HepG2 (cell line): ENCODE measurements around the gene WTAP. TPM values are rescaled to one million over a fixed set of nuclear protein-coding genes. Genes with fewer than 3 reads are reported as not detected.

Source experiments
- ATAC-seq: fragments of 200-7000 bp; cut with Tn5 transposase; 3 replicates; pipeline ENCODE4 v1.9.1; 2020; ENCODE audit warnings: mild to moderate bottlenecking, moderate library complexity
- BruUV-seq: library from RNA; stranded (reverse); fragments of 400-500 nt; replicated peaks from 2 replicates; lab custom pipeline; 2021; lab: Mats Ljungman, UMichigan
- CTCF ChIA-PET: fragments of 300-600 bp; formaldehyde crosslinking; extraction: SDS; loops from one replicate; lab custom pipeline; 2021; ENCODE audit warnings: low total read pairs, inconsistent platforms, low intra/inter-chr PET ratio; lab: Yijun Ruan, JAX
- POLR2A ChIA-PET: fragments of 350-600 bp; sonication (Branson Sonifier 250); formaldehyde crosslinking; loops from one replicate; lab custom pipeline; 2020; ENCODE audit warnings: antibody characterized with exemption, inconsistent platforms; lab: Yijun Ruan, JAX
- DNase-seq: peaks from one replicate; pipeline ENCODE4 v3.0.0-alpha.2; 2015; ENCODE audit warnings: low spot score
- FAIRE-seq: peaks from 3 replicates; lab custom pipeline; 2011; peaks lifted over from hg19 to GRCh38; lab: Jason Lieb, UNC
- H2AFZ ChIP-seq: one replicate; pipeline ENCODE4 v1.6.1; 2011; ENCODE audit warnings: low read length, inconsistent platforms
- H3K27ac ChIP-seq: fragments of 300-600 bp; 3 replicates; pipeline ENCODE4 v1.8.0; 2011; ENCODE audit warnings: mixed run types, mild to moderate bottlenecking, mixed read lengths, low read length, inconsistent platforms; ENCODE audit not compliant: insufficient read depth; ENCODE audit errors: extremely low read length
- H3K27me3 ChIP-seq, 2 experiments: fragments of 200-600 bp in 1 of 2; 2 replicates in 1 of 2; 3 replicates in 1 of 2; pipeline versions ENCODE4 v1.6.0 to v1.8.0; 2011; ENCODE audit warnings: low read length in 2 of 2, mild to moderate bottlenecking in 2 of 2, moderate library complexity in 2 of 2, inconsistent platforms in 1 of 2; ENCODE audit not compliant: insufficient read depth in 2 of 2, control insufficient read depth in 1 of 2
- H3K36me3 ChIP-seq, 2 experiments: fragments of 200-600 bp in 1 of 2; replicated peaks in 1 of 2; 2 replicates in 1 of 2; 3 replicates in 1 of 2; pipeline versions ENCODE4 v1.5.1 to v1.8.0; 2011; ENCODE audit warnings: low read length in 2 of 2, inconsistent platforms in 1 of 2; ENCODE audit not compliant: insufficient read depth in 2 of 2, control insufficient read depth in 1 of 2
- H3K4me1 ChIP-seq: 2 replicates; pipeline ENCODE4 v1.5.1; 2012; ENCODE audit warnings: low read length, inconsistent platforms; ENCODE audit not compliant: insufficient read depth
- H3K4me2 ChIP-seq: 2 replicates; pipeline ENCODE4 v1.6.0; 2011; ENCODE audit warnings: low read depth, low read length, inconsistent platforms
- H3K4me3 ChIP-seq, 3 experiments: fragments of 200-600 bp in 1 of 3; sonication (generic), shearing (Covaris generic) in 1 of 3; replicated peaks in 1 of 3; 2 replicates each; pipeline ENCODE4 v1.5.1; 2011 to 2016; ENCODE audit warnings: low read length in 3 of 3, inconsistent platforms in 2 of 3, low read depth in 2 of 3, mild to moderate bottlenecking in 2 of 3, control low read depth in 1 of 3, mixed read lengths in 1 of 3; ENCODE audit not compliant: insufficient read depth in 1 of 3
- H3K79me2 ChIP-seq: one replicate; pipeline ENCODE4 v1.6.1; 2011; ENCODE audit warnings: low read length, inconsistent platforms; ENCODE audit not compliant: insufficient read depth
- H3K9ac ChIP-seq: 2 replicates; pipeline ENCODE4 v1.6.0; 2011; ENCODE audit warnings: mild to moderate bottlenecking, low read depth, low read length, inconsistent platforms; ENCODE audit not compliant: insufficient read depth
- H3K9me3 ChIP-seq: 2 replicates; pipeline ENCODE4 v1.5.1; 2012; ENCODE audit warnings: mild to moderate bottlenecking, low read length
- H4K20me1 ChIP-seq: 2 replicates; pipeline ENCODE4 v1.6.0; 2011; ENCODE audit warnings: inconsistent platforms, mild to moderate bottlenecking, low read length, moderate library complexity; ENCODE audit not compliant: insufficient read depth
- AGO2 ChIP-seq: fragments of 200-400 bp; formaldehyde crosslinking; optimal IDR thresholded peaks from 2 replicates; pipeline ENCODE3; 2017; ENCODE audit warnings: mild to moderate bottlenecking, low read depth, low read length, moderate library complexity
- CEBPB ChIP-seq: IDR thresholded peaks from 2 replicates; pipeline ENCODE4 v1.6.1; 2011; ENCODE audit warnings: low read depth, low read length, improper control_type of control experiment, borderline replicate concordance
- CEBPG ChIP-seq: IDR thresholded peaks from 2 replicates; pipeline ENCODE4 v1.6.1; 2016
- CREM ChIP-seq, 2 experiments: sonication (generic) in 1 of 2; formaldehyde crosslinking in 1 of 2; IDR thresholded peaks; 2 replicates each; pipeline versions ENCODE4 v1.4.0 to v1.6.1; 2016 to 2020; ENCODE audit warnings: antibody characterized with exemption in 1 of 2, mild to moderate bottlenecking in 1 of 2, missing genetic modification reagents in 1 of 2
- MAFF ChIP-seq: IDR thresholded peaks from 2 replicates; pipeline ENCODE4 v1.6.1; 2011; ENCODE audit warnings: low read depth, low read length, improper control_type of control experiment
- MAFK ChIP-seq, 2 experiments: IDR thresholded peaks in 1 of 2; conservative IDR thresholded peaks in 1 of 2; 2 replicates each; pipeline ENCODE4 v1.6.1; 2011; ENCODE audit warnings: improper control_type of control experiment in 2 of 2, low read length in 2 of 2
- MIER2 ChIP-seq: IDR thresholded peaks from 2 replicates; pipeline ENCODE4 v1.6.1; 2016; ENCODE audit warnings: missing biosample characterization, missing genetic modification reagents
- NFE2L2 ChIP-seq: fragments of 150-350 bp; IDR thresholded peaks from 2 replicates; pipeline ENCODE4 v1.6.1; 2014; ENCODE audit warnings: low read length
- RBM22 ChIP-seq: fragments of 200-400 bp; formaldehyde crosslinking; optimal IDR thresholded peaks from 2 replicates; pipeline ENCODE3; 2017; ENCODE audit warnings: mild to moderate bottlenecking, low read length, moderate library complexity
- REL ChIP-seq: sonication (generic); formaldehyde crosslinking; conservative IDR thresholded peaks from 2 replicates; pipeline ENCODE4 v1.8.0; 2022; ENCODE audit warnings: mild to moderate bottlenecking, missing genetic modification reagents, moderate library complexity
- ZBTB1 ChIP-seq: sonication (generic); formaldehyde crosslinking; IDR thresholded peaks from 2 replicates; pipeline ENCODE4 v1.4.0; 2020; ENCODE audit warnings: missing genetic modification reagents, borderline replicate concordance
- ZMAT3 ChIP-seq: sonication (generic); formaldehyde crosslinking; conservative IDR thresholded peaks from 2 replicates; pipeline ENCODE4 v1.7.0; 2021; ENCODE audit warnings: missing genetic modification reagents
- ZNF207 ChIP-seq: fragments of 450-650 bp; IDR thresholded peaks from 2 replicates; pipeline ENCODE4 v1.6.1; 2016; ENCODE audit warnings: antibody characterized with exemption, borderline replicate concordance
- ZNF343 ChIP-seq: sonication (generic); formaldehyde crosslinking; IDR thresholded peaks from 2 replicates; pipeline ENCODE4 v1.4.0; 2020; ENCODE audit warnings: mild to moderate bottlenecking, missing genetic modification reagents
- ZNF629 ChIP-seq: sonication (generic); formaldehyde crosslinking; conservative IDR thresholded peaks from 2 replicates; pipeline ENCODE4 v1.5.0; 2020; ENCODE audit warnings: missing genetic modification reagents
- ZNF784 ChIP-seq: sonication (generic); formaldehyde crosslinking; IDR thresholded peaks from 2 replicates; pipeline ENCODE4 v1.5.1; 2020; ENCODE audit warnings: missing genetic modification reagents, mild to moderate bottlenecking, borderline replicate concordance
- ZNF788 ChIP-seq: sonication (generic); formaldehyde crosslinking; IDR thresholded peaks from 2 replicates; pipeline ENCODE4 v1.5.0; 2020; ENCODE audit warnings: mild to moderate bottlenecking, missing genetic modification reagents, borderline replicate concordance
- ZSCAN20 ChIP-seq: sonication (generic); formaldehyde crosslinking; IDR thresholded peaks from 2 replicates; pipeline ENCODE4 v1.4.0; 2020; ENCODE audit warnings: missing genetic modification reagents, mild to moderate bottlenecking, borderline replicate concordance
- WGBS: methylation state at CpG from one replicate; pipeline ENCODE4 v1.1.6; 2017; ENCODE audit warnings: low lambda C conversion rate; 5-methylcytosine and 5-hydroxymethylcytosine counted together
- in situ Hi-C: cut with HindIII; loops from 2 replicates; pipeline ENCODE4 v1.10.0; 2017; ENCODE audit warnings: low pct_unique_long_range_greater_than_20kb; ENCODE audit not compliant: extremely low pct_ligation_motif_present
- intact Hi-C: fragments of 100-400 bp; cut with micrococcal nuclease; formaldehyde crosslinking; loops from one replicate; pipeline ENCODE4 v1.10.0; 2022; ENCODE audit not compliant: unreplicated experiment
- polyA plus RNA-seq, 8 experiments: library from polyadenylated mRNA; depleted of rRNA in 3 of 8; stranded (reverse) in 7 of 8; unstranded in 1 of 8; fragments of >200 nt; fragmentation: Illumina TruSeq in 4 of 8; extraction: Trizol in 4 of 8; gene quantifications; 2 replicates each; pipeline versions ENCODE4 v1.2.1 to v1.2.3, GENCODE V29; 2011 to 2016; ENCODE audit warnings: low read depth in 4 of 8, missing spikeins in 1 of 8, mixed read lengths in 1 of 8; ENCODE audit not compliant: insufficient read depth in 1 of 8
- total RNA-seq, 5 experiments: library from RNA; depleted of rRNA; stranded (reverse); fragments of >200 nt; fragmentation: Illumina TruSeq; extraction: Trizol; gene quantifications; 2 replicates each; pipeline ENCODE4 v1.2.3, GENCODE V29; 2016; ENCODE audit warnings: low read depth in 1 of 5

WTAP gene
- total and polyA plus RNA-seq, 2 of the 13 experiments (the other 11 are each of a cell fraction or from before 2014, with no cell fraction given) = 31.6 to 167 TPM

- no peaks in the 10 kb centered on the region for H3K27me3 ChIP-seq
- no peak overlapping the region for H3K27ac ChIP-seq
- intact Hi-C loops (no loop called here), in situ Hi-C loops (no loop called here)
- ChIA-PET POLR2A (interaction anchor here (1.3 kb wide), 2 partner anchors 11 to 25 kb away, joined by 5 to 6 read pairs; partner anchors contain the start of genes ACAT2 and WTAP), CTCF (no interaction called here)
- no peaks in the 10 kb centered on the region for H3K4me1 ChIP-seq
- WGBS = 96% methylated on average over 3 of the region's 3 CpGs
- no peak for FAIRE-seq
- ATAC-seq = no peak
- H2AFZ ChIP-seq = no peak overlapping the region
- BruUV-seq = no TSS peak
- TF ChIP-seq RBM22 (peak; percentile 66), ZSCAN20 (no peak), ZNF207 (no peak)
- TF ChIP-seq, all 625 proteins: peak for 1
- H3K9ac ChIP-seq = no peak overlapping the region
- H3K36me3 ChIP-seq = peaks cover 16 to 83% of the 10 kb centered on the region in 2 experiments
- H3K79me2 ChIP-seq = peaks cover 4% of the 10 kb centered on the region
- H3K4me2 ChIP-seq = no peak overlapping the region
- H3K9me3 ChIP-seq = no peaks in the 10 kb centered on the region
- DNase-seq = no peak
- H3K4me3 ChIP-seq = no peak overlapping the region
- no peaks in the 10 kb centered on the region for H4K20me1 ChIP-seq
These were observed 24.1 kb downstream of the WTAP start for GRCh38 chr6:159751448-159751847.

GRCh38 chr6:159753081-159753872 is 26.0 kb downstream of the WTAP start:
- ATAC-seq (no peak), DNase-seq (no peak), FAIRE-seq (no peak)
- no peak overlapping the region for H2AFZ ChIP-seq
- peaks cover 12% of the 10 kb centered on the region for H3K4me1 ChIP-seq
- in situ Hi-C loops = no loop called here
- CTCF ChIA-PET = no interaction called here
- WGBS = 97% methylated on average over 6 of the region's 6 CpGs
- H3K36me3 ChIP-seq = peaks cover 14 to 69% of the 10 kb centered on the region in 2 experiments
- no peaks in the 10 kb centered on the region for H3K27me3 ChIP-seq
- intact Hi-C loops = no loop called here
- no peak overlapping the region for H3K4me3 ChIP-seq
- no peaks in the 10 kb centered on the region for H3K79me2 ChIP-seq
- H4K20me1 ChIP-seq = no peaks in the 10 kb centered on the region
- H3K9ac ChIP-seq = no peak overlapping the region
- no peaks in the 10 kb centered on the region for H3K9me3 ChIP-seq
- TF ChIP-seq RBM22 (peak; percentile 69), ZBTB1 (CRISPR knock-in tag) (no peak), ZNF788 (CRISPR knock-in tag) (no peak), ZMAT3 (no peak), ZNF629 (CRISPR knock-in tag) (no peak), CREM (IDR thresholded peaks at IDR 0.05) (no peak), CREM (CRISPR knock-in tag; IDR thresholded peaks at IDR 0.05) (no peak), ZNF784 (CRISPR knock-in tag) (no peak), ZNF343 (CRISPR knock-in tag) (no peak), NFE2L2 (peak; percentile 57), MAFF (peak; percentile 81), MAFK (conservative IDR thresholded peaks at IDR 0.05 in 1 of 2, IDR thresholded peaks at IDR 0.05 in 1 of 2; ENCODE audit: low read length in 2 of 2) (peak; percentile 66 to 87), AGO2 (peak; percentile 27), CEBPB (peak; percentile 69), MIER2 (CRISPR knock-in tag) (no peak), REL (no peak), CEBPG (CRISPR knock-in tag) (peak; percentile 29; the same call in 1 of the 2 replicates)
- BruUV-seq = no TSS peak
- H3K4me2 ChIP-seq = no peak overlapping the region
- H3K27ac ChIP-seq = no peak overlapping the region
- POLR2A ChIA-PET = interaction anchor here (0.9 to 1.0 kb wide), 3 partner anchors 9 to 60 kb away, joined by 3 read pairs; partner anchors contain the start of genes ACAT2 and SOD2
